GM21390 (cell line): ENCODE data around the gene PCDHGB3.
A peak's percentile ranks its signal among the peaks of the same experiment; 100 is the strongest.
"Not testable (repeated sequence)": the region's sequence is repeated elsewhere in the genome, so short reads cannot be mapped to it uniquely, and the experiment has no call there.

Source experiments
- ATAC-seq: cut with Tn5 transposase; IDR thresholded peaks from one replicate; pipeline ENCODE4 v1.9.1; 2021; ENCODE audit not compliant: unreplicated experiment

Gene PCDHGB3

DNA sequence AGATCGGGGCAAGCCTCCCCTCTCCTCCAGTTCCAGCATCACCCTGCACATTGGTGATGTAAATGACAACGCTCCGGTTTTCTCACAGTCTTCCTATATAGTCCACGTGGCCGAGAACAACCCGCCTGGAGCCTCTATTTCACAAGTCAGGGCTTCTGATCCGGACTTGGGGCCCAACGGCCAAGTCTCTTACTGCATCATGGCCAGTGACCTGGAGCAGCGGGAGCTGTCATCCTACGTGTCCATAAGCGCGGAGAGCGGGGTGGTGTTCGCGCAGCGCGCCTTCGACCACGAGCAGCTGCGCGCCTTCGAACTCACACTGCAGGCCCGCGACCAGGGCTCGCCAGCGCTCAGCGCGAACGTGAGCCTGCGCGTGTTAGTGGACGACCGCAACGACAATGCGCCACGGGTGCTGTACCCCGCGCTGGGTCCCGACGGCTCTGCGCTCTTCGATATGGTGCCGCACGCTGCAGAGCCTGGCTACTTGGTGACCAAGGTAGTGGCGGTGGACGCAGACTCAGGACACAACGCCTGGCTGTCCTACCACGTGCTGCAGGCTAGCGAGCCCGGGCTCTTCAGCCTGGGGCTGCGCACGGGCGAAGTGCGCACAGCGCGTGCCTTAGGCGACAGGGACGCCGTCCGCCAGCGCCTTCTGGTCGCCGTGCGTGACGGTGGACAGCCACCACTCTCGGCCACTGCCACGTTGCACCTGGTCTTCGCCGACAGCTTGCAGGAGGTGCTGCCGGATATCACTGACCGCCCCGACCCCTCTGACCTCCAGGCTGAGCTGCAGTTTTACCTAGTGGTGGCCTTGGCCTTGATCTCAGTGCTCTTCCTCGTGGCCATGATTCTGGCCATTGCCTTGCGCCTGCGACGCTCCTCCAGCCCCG, 19.4 kb downstream of the PCDHGB3 start:
- no peak for ATAC-seq

GRCh38 chr5:141392429-141393198, 22.6 kb downstream of the PCDHGB3 start, which contains the start of gene PCDHGA8:
PCDHGA8 (plus strand) TSS chr5:141392633; CDS start chr5:141392814, 181 bp downstream.
- ATAC-seq = no peak

DNA sequence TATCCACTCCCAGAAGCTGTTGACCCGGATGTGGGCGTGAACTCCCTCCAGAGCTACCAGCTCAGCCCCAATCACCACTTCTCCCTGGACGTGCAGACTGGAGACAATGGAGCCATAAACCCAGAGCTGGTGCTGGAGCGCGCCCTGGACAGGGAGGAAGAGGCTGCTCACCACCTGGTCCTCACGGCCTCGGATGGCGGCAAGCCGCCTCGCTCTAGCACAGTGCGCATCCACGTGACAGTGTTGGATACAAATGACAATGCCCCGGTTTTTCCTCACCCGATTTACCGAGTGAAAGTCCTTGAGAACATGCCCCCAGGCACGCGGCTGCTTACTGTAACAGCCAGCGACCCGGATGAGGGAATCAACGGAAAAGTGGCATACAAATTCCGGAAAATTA, 23.2 kb downstream of the PCDHGB3 start:
- no peak for ATAC-seq

DNA sequence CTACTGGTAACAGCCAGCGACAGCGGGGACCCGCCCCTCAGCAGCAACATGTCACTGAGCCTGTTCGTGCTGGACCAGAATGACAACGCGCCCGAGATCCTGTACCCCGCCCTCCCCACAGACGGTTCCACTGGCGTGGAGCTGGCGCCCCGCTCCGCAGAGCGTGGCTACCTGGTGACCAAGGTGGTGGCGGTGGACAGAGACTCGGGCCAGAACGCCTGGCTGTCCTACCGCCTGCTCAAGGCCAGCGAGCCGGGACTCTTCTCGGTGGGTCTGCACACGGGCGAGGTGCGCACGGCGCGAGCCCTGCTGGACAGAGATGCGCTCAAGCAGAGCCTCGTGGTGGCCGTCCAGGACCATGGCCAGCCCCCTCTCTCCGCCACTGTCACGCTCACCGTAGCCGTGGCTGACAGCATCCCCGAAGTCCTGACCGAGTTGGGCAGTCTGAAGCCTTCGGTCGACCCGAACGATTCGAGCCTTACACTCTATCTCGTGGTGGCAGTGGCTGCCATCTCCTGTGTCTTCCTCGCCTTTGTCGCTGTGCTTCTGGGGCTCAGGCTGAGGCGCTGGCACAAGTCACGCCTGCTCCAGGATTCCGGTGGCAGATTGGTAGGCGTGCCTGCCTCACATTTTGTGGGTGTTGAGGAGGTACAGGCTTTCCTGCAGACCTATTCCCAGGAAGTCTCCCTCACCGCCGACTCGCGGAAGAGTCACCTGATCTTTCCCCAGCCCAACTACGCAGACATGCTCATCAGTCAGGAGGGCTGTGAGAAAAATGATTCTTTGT, 24.6 kb downstream of the PCDHGB3 start:
- ATAC-seq = not testable (repeated sequence)

- ATAC-seq = not testable (repeated sequence)
Observed at GRCh38 chr5:141397756-141398551, 27.9 kb downstream of the PCDHGB3 start, which contains the start of gene PCDHGB5. PCDHGB5 (plus strand) TSS chr5:141397947; CDS start chr5:141398128, 181 bp downstream.

GRCh38 chr5:141398608-141399007, 28.6 kb downstream of the PCDHGB3 start:
- no peak for ATAC-seq

- ATAC-seq = no peak
Observed at GRCh38 chr5:141399555-141400258, 29.7 kb downstream of the PCDHGB3 start.

DNA sequence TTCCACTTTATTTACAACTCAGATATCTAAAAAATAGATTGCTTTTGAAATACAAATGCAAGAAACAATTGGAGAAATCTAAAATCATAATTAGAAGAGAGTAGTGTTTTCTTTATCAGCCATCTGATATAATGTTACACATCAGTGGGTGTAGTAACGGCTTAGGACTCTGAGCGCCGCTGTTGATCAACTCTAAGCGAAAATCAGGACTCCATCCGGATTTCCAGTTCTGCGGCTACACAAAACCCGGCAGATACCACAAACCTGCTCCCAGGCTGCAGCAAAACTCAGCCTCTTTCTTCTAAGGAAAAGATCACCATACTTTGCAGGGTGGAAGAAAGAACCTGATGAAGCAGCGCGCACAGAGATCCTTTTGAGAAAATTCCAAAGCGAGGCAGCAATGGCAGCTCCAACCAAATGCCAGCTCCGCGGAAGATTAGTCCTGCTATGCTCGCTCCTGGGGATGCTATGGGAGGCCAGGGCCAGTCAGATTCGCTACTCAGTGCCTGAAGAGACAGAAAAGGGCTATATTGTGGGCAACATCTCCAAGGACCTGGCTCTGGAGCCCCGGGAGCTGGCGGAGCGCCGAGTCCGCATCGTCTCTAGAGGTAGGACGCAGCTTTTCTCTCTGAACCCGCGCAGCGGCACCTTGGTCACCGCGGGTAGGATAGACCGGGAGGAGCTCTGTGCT, 32.7 kb downstream of the PCDHGB3 start, which contains the start of gene PCDHGA9:
TSS of gene PCDHGA9 (plus strand) at position 226 of the 691 bp plus-strand sequence. CDS start at position 401, 175 bp downstream.
- peak; percentile 55 for ATAC-seq

DNA sequence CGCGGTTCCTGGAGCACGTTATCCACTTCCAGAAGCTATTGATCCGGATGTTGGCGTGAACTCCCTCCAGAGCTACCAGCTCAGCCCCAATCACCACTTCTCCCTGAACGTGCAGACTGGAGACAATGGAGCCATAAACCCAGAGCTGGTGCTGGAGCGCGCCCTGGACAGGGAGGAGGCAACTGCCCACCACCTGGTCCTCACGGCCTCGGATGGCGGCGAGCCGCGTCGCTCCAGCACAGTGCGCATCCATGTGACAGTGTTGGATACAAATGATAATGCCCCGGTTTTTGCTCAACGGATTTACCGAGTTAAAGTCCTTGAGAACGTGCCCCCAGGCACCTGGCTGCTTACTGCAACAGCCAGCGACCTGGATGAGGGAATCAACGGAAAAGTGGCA, 33.3 kb downstream of the PCDHGB3 start:
- no peak for ATAC-seq

GRCh38 chr5:141407790-141408505, 37.9 kb downstream of the PCDHGB3 start, which contains the start of gene PCDHGB6:
PCDHGB6 (plus strand) TSS chr5:141408021; CDS start chr5:141408203, 182 bp downstream.
- peak; percentile 64 for ATAC-seq

- no peak for ATAC-seq
Observed at GRCh38 chr5:141409598-141410306, 39.7 kb downstream of the PCDHGB3 start.

GRCh38 chr5:141411575-141411974, 41.5 kb downstream of the PCDHGB3 start:
- ATAC-seq = no peak

GRCh38 chr5:141412854-141413539, 43.0 kb downstream of the PCDHGB3 start, which contains the start of gene PCDHGA10:
PCDHGA10 (plus strand) TSS chr5:141412987; CDS start chr5:141413176, 189 bp downstream.
- peak; percentile 57 for ATAC-seq

DNA sequence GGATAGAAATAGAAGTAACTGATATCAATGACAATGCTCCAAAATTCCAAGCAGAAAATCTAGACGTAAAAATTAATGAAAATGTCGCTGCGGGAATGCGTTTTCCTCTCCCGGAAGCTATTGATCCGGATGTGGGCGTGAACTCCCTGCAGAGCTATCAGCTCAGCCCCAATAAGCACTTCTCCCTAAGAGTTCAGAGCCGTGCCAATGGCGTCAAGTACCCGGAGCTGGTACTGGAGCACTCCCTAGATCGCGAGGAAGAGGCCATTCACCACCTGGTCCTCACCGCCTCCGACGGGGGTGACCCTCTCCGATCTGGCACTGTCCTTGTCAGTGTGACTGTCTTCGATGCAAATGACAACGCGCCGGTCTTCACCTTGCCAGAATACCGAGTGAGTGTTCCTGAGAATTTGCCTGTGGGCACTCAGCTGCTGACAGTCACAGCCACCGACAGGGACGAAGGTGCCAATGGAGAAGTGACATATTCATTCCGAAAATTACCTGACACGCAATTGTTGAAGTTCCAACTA, 43.6 kb downstream of the PCDHGB3 start:
- ATAC-seq = no peak

DNA sequence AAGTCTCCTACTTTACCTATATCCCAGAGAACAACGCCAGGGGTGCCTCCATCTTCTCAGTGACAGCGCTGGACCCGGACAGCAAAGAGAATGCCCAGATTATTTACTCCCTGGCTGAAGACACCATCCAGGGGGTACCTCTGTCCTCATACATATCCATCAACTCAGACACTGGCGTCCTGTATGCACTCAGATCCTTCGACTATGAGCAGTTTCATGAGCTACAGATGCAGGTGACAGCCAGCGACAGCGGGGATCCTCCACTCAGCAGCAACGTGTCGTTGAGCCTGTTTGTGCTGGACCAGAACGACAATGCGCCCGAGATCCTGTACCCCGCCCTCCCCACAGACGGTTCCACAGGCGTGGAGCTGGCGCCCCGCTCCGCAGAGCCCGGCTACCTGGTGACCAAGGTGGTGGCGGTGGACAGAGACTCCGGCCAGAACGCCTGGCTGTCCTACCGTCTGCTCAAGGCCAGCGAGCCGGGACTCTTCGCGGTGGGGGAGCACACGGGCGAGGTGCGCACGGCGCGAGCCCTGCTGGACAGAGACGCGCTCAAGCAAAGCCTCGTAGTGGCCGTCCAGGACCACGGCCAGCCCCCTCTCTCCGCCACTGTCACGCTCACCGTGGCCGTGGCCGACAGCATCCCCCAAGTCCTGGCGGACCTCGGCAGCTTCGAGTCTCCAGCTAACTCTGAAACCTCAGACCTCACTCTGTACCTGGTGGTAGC, 44.7 kb downstream of the PCDHGB3 start:
- ATAC-seq = not testable (repeated sequence)

- not testable (repeated sequence) for ATAC-seq
Observed at GRCh38 chr5:141415275-141415618, 45.2 kb downstream of the PCDHGB3 start.
